Left ventricle myocardium inferior (tissue), 1 donor: ENCODE results near the gene ADPGK. TPM values are rescaled to one million over a fixed set of nuclear protein-coding genes. Genes with fewer than 3 reads are reported as not detected.

Experiments used
- DNase-seq: peaks from one replicate; pipeline ENCODE4 v3.0.0-alpha.2; 2020
- H3K27ac ChIP-seq: fragments of 200-600 bp; replicated peaks from 2 replicates; pipeline ENCODE4 v1.8.0; 2021
- H3K27me3 ChIP-seq: fragments of 200-600 bp; 2 replicates; pipeline ENCODE4 v1.8.0; 2021; ENCODE audit warnings: low read depth
- H3K36me3 ChIP-seq: fragments of 200-600 bp; 2 replicates; pipeline ENCODE4 v1.8.0; 2021
- H3K4me1 ChIP-seq: fragments of 200-600 bp; 2 replicates; pipeline ENCODE4 v1.8.0; 2021
- H3K4me3 ChIP-seq: fragments of 200-600 bp; 2 replicates; pipeline ENCODE4 v1.8.0; 2021; ENCODE audit warnings: mild to moderate bottlenecking, moderate library complexity
- H3K9me3 ChIP-seq: fragments of 200-600 bp; replicated peaks from 2 replicates; pipeline ENCODE4 v1.8.0; 2021
- intact Hi-C: fragments of 100-400 bp; cut with micrococcal nuclease; formaldehyde crosslinking; loops from one replicate; pipeline ENCODE4 v1.11.0; 2022
- total RNA-seq: library from RNA; stranded (reverse); fragmentation: NEBNext Ultra II Directional; extraction: Animal tissue kit (Norgen Biotek cat#: 25700); gene quantifications from one replicate; pipeline ENCODE4 v1.2.1, GENCODE V29; 2021
- TF ChIP-seq, protein P1 (sequence below): fragments of 200-600 bp; IDR thresholded peaks from 2 replicates; pipeline ENCODE4 v1.8.0; 2021; ENCODE audit warnings: antibody characterized with exemption, mild to moderate bottlenecking, borderline replicate concordance
- donor health status: DM: no; HTN: yes; CAD: no; lungs with severe emphysema.

The ADPGK gene
- total RNA-seq, 1 donor from 2014 or later, result 9.1 TPM

DNA sequence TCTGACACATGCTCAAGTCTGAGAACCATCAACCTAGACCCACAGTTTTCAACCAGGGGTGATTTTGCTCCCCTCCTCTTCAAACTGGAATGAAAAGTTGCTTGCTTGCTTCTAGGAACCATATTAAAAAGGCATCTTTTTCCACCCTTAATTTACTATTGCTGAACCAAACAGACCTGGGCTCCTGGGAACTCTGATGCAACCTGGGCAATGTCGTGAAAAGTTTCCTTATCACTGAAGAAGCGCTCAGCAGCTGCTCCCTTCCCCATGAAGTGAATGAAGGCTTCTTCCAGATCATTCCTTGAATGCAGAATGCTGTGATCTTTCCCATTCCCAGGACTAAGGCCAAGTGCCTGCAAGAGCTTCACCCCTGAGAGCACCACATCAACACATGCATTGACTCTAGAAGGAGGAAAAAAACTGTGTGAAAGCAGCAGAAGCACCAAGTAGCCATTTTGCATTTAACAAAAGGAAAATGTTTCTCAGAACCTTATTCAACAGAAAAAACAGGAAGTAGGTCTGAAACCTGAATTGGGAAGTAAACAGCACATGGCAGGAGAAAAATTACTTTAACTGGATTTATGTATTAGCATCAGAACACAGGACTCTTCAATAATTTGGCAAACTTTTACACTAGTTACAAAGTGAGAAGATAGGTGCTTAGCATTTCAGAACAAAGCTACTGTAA, 8.7 kb downstream of the ADPGK start:
- peaks cover 58% of the 10 kb centered on the region for H3K36me3 ChIP-seq

DNA sequence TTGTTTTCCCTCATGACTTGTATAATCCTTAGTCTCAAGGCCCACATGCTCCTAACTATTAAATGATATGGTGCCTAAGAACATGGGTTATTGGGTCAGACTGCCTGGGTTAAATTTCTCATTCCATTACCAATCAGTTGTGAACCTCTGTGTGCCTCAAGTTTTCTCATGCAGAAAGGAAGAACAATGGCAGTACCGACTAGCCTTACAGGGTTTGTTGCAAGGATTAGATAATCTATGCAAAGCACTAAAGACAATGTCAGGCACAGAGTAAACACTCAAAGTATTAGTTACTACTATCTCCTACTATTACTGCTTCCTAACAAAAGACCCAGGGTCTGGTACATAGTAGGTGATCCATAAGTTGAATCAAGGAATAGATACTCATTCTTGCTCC, 12.2 kb downstream of the ADPGK start:
- Histone ChIP-seq H3K9me3 (peaks cover 22% of the 10 kb centered on the region), H3K4me3 (no peak overlapping the region), H3K36me3 (peaks cover 85% of the 10 kb centered on the region), H3K4me1 (no peaks in the 10 kb centered on the region), H3K27ac (no peak overlapping the region), H3K27me3 (no peaks in the 10 kb centered on the region)
- TF ChIP-seq, protein P1, sequence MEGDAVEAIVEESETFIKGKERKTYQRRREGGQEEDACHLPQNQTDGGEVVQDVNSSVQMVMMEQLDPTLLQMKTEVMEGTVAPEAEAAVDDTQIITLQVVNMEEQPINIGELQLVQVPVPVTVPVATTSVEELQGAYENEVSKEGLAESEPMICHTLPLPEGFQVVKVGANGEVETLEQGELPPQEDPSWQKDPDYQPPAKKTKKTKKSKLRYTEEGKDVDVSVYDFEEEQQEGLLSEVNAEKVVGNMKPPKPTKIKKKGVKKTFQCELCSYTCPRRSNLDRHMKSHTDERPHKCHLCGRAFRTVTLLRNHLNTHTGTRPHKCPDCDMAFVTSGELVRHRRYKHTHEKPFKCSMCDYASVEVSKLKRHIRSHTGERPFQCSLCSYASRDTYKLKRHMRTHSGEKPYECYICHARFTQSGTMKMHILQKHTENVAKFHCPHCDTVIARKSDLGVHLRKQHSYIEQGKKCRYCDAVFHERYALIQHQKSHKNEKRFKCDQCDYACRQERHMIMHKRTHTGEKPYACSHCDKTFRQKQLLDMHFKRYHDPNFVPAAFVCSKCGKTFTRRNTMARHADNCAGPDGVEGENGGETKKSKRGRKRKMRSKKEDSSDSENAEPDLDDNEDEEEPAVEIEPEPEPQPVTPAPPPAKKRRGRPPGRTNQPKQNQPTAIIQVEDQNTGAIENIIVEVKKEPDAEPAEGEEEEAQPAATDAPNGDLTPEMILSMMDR, result no peak
- DNase-seq, result no peak
- intact Hi-C loops, result no loop called here

More for the DNA sequence above, 8.7 kb downstream of the ADPGK start:
- H3K27ac ChIP-seq, result no peak overlapping the region
- H3K9me3 ChIP-seq, result no peaks in the 10 kb centered on the region
- intact Hi-C loops, result no loop called here
- no peak for DNase-seq
- TF ChIP-seq, protein P1, result no peak
- H3K27me3 ChIP-seq, result no peaks in the 10 kb centered on the region
- H3K4me3 ChIP-seq, result no peak overlapping the region
- H3K4me1 ChIP-seq, result peaks cover 3% of the 10 kb centered on the region

DNA sequence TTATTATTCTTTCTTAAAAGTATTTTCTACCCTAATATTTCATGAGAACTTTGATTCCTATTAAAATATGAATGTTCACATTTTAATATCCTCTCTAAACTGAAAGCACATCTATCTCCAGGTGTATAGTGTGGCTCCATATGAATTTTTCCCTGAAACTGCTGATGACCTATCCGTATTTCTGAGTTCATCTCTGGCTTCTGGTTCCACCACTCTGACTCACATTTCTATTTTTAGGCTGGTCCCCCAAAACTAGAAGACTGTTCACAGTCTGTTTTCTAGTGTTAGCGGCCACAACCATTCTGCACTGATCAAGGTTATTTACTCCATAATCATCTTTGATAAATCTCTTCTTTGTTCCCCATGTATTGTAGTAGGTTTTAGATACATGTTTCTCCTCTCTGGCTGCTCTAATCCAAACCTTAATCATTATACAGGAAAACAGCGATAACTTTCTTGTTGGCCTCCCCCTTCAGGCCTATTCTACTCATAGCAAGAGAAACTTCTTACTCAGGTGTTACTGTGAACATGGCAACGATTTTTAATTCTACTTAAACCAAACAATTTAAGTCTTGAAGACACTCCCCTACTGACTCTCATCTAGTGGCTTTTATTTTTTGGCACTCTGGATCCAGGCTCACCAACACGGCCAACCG, 12.8 kb downstream of the ADPGK start:
- no peak for DNase-seq
- peaks cover 23% of the 10 kb centered on the region for H3K9me3 ChIP-seq
- peaks cover 90% of the 10 kb centered on the region for H3K36me3 ChIP-seq

DNA sequence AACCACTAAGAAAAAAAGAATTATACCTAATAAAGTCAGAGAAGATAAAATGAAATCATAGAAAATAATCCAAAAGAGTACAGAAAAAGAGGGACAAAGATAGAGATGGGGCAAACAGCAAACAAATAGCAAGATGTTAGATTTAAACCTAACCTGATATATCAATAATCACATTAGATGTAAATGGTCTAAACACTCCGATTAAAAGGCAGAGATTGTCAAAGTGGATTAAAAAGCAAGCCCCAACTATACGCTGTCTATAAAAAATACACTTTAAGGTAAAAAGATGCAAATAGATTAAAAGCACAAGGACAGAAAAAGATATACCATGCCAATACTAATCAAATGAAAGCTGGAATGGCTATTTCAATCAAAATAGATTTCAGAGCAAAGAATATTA, 16.8 kb downstream of the ADPGK start:
- Histone ChIP-seq H3K4me1 (peaks cover 2% of the 10 kb centered on the region), H3K9me3 (peaks cover 23% of the 10 kb centered on the region), H3K27ac (no peak overlapping the region), H3K4me3 (no peak overlapping the region), H3K36me3 (peaks cover 84% of the 10 kb centered on the region), H3K27me3 (no peaks in the 10 kb centered on the region)
- intact Hi-C loops, result no loop called here
- DNase-seq, result no peak
- TF ChIP-seq, protein P1, result no peak

More for the DNA sequence above, 12.8 kb downstream of the ADPGK start:
- intact Hi-C loops, result no loop called here
- Histone ChIP-seq H3K27ac (no peak overlapping the region), H3K4me1 (no peaks in the 10 kb centered on the region), H3K4me3 (no peak overlapping the region), H3K27me3 (no peaks in the 10 kb centered on the region)
- TF ChIP-seq, protein P1, result no peak

DNA sequence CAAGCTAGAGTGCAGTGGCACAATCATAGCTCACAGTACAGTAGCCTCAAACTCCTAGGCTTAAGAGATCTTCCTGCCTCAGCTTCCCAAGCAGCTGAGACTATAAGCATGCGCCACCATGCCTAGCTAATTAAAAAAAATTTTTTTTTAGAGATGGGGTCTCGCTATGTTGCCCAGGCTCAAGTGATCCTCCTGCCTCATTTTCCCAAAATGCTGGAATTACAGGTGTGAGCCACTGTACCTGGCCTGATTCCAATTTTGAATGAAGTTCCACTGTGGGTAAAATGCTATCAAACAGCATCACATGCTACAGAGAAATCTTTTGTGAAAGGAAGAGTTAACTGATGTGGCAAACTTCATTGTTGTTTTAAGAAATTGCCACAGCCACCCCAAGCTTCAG, 17.5 kb downstream of the ADPGK start:
- Histone ChIP-seq H3K36me3 (peaks cover 77% of the 10 kb centered on the region), H3K27me3 (no peaks in the 10 kb centered on the region), H3K4me1 (peaks cover 2% of the 10 kb centered on the region), H3K27ac (no peak overlapping the region), H3K4me3 (no peak overlapping the region), H3K9me3 (peaks cover 23% of the 10 kb centered on the region)
- no peak for DNase-seq
- intact Hi-C loops, result no loop called here
- TF ChIP-seq, protein P1, result no peak
